GM12878 (cell line): Measurements from ENCODE around the gene RASGRP3. TPM values are rescaled to one million over a fixed set of nuclear protein-coding genes. Genes with fewer than 3 reads are reported as not detected.

Source experiments
- ATAC-seq: fragments of 200-7000 bp; cut with Tn5 transposase; 3 replicates; pipeline ENCODE4 v1.9.1; 2020; ENCODE audit warnings: mild to moderate bottlenecking, moderate library complexity
- BruUV-seq: library from RNA; stranded (reverse); fragments of 400-500 nt; replicated peaks from 2 replicates; lab custom pipeline; 2021; lab: Mats Ljungman, UMichigan
- CTCF ChIA-PET: fragments of 300-600 bp; sonication (Branson Sonifier 250); formaldehyde crosslinking; extraction: SDS; loops from one replicate; lab custom pipeline; 2021; ENCODE audit warnings: inconsistent platforms; lab: Yijun Ruan, JAX
- POLR2A ChIA-PET: fragments of 350-600 bp; formaldehyde crosslinking; extraction: SDS; loops from one replicate; lab custom pipeline; 2021; ENCODE audit warnings: inconsistent platforms; lab: Charles Lee
- RAD21 ChIA-PET: fragments of 300-600 bp; sonication (Branson Sonifier 250); formaldehyde crosslinking; loops from one replicate; lab custom pipeline; 2023; ENCODE audit warnings: antibody characterized with exemption; ENCODE audit not compliant: unreplicated experiment; lab: Charles Lee
- SMC1A ChIA-PET: fragments of 300-600 bp; sonication (Branson Sonifier 250); formaldehyde crosslinking; loops from one replicate; lab custom pipeline; 2023; ENCODE audit not compliant: unreplicated experiment, uncharacterized antibody; lab: Charles Lee
- DNase-seq: peaks from one replicate; pipeline ENCODE4 v3.0.0-alpha.2; 2011; ENCODE audit warnings: low read depth, low spot score
- FAIRE-seq: peaks from 3 replicates; lab custom pipeline; 2011; peaks lifted over from hg19 to GRCh38; lab: Jason Lieb, UNC
- H2AFZ ChIP-seq: 2 replicates; pipeline ENCODE4 v1.6.0; 2011; ENCODE audit warnings: low read depth, low read length, control low read depth; ENCODE audit not compliant: control insufficient read depth
- H3K27ac ChIP-seq: 2 replicates; pipeline ENCODE4 v1.5.1; 2011; ENCODE audit warnings: control low read depth; ENCODE audit not compliant: control insufficient read depth, insufficient read depth
- H3K27me3 ChIP-seq, 2 experiments: replicated peaks in 1 of 2; 2 replicates each; pipeline versions ENCODE4 v1.6.0 to v1.6.1; 2011; ENCODE audit warnings: low read length in 1 of 2; ENCODE audit not compliant: control insufficient read depth in 2 of 2, insufficient read depth in 2 of 2
- H3K36me3 ChIP-seq, 2 experiments: 2 replicates each; pipeline ENCODE4 v1.5.1; 2011; ENCODE audit warnings: low read length in 1 of 2; ENCODE audit not compliant: control insufficient read depth in 2 of 2, insufficient read depth in 2 of 2
- H3K4me1 ChIP-seq: 2 replicates; pipeline ENCODE4 v1.6.1; 2011; ENCODE audit warnings: mild to moderate bottlenecking, low read length, moderate library complexity, mixed read lengths; ENCODE audit not compliant: control insufficient read depth, insufficient read depth
- H3K4me2 ChIP-seq: 2 replicates; pipeline ENCODE4 v1.6.0; 2011; ENCODE audit warnings: control low read depth; ENCODE audit not compliant: control insufficient read depth, insufficient read depth
- H3K4me3 ChIP-seq: fragments of 200-600 bp; sonication (generic); 2 replicates; pipeline ENCODE4 v1.5.1; 2016
- H3K79me2 ChIP-seq: 2 replicates; pipeline ENCODE4 v1.6.0; 2011; ENCODE audit warnings: low read length; ENCODE audit not compliant: control insufficient read depth, insufficient read depth
- H3K9ac ChIP-seq: 2 replicates; pipeline ENCODE4 v1.8.0; 2011; ENCODE audit warnings: low read length, control low read depth, mixed read lengths; ENCODE audit not compliant: control insufficient read depth, insufficient read depth
- H3K9me3 ChIP-seq: replicated peaks from 3 replicates; pipeline ENCODE4 v1.5.1; 2011; ENCODE audit warnings: mild to moderate bottlenecking, low read length; ENCODE audit not compliant: control insufficient read depth, insufficient read depth
- H4K20me1 ChIP-seq: 2 replicates; pipeline ENCODE4 v1.6.0; 2011; ENCODE audit not compliant: control insufficient read depth, insufficient read depth
- ATF7 ChIP-seq: fragments of 450-650 bp; IDR thresholded peaks from 2 replicates; pipeline ENCODE4 v1.6.1; 2016; ENCODE audit warnings: low read depth, mild to moderate bottlenecking
- BCLAF1 ChIP-seq: fragments of 450-650 bp; IDR thresholded peaks from 2 replicates; pipeline ENCODE4 v1.6.1; 2017; ENCODE audit warnings: antibody characterized with exemption, mild to moderate bottlenecking, moderate library complexity
- CEBPZ ChIP-seq: fragments of 150-350 bp; IDR thresholded peaks from 2 replicates; pipeline ENCODE4 v1.6.1; 2016; ENCODE audit warnings: low read depth, low read length
- CREB1 ChIP-seq: IDR thresholded peaks from 2 replicates; pipeline ENCODE4 v1.6.1; 2012; ENCODE audit warnings: low read depth, mild to moderate bottlenecking, inconsistent platforms
- CREM ChIP-seq: IDR thresholded peaks from 2 replicates; pipeline ENCODE4 v1.6.1; 2014; ENCODE audit warnings: antibody characterized with exemption, low read depth
- DPF2 ChIP-seq: fragments of 450-650 bp; IDR thresholded peaks from 2 replicates; pipeline ENCODE4 v1.6.1; 2017; ENCODE audit warnings: mild to moderate bottlenecking
- JUND ChIP-seq: IDR thresholded peaks from 2 replicates; pipeline ENCODE4 v1.6.1; 2012; ENCODE audit warnings: low read depth, mild to moderate bottlenecking, low read length, improper control_type of control experiment, moderate library complexity
- NFXL1 ChIP-seq: fragments of 450-650 bp; IDR thresholded peaks from 2 replicates; pipeline ENCODE4 v1.6.1; 2017; ENCODE audit warnings: antibody characterized with exemption, mild to moderate bottlenecking, borderline replicate concordance
- POLR2A ChIP-seq: IDR thresholded peaks from 2 replicates; pipeline ENCODE4 v1.6.1; 2011; ENCODE audit warnings: low read depth, mild to moderate bottlenecking, low read length
- RAD21 ChIP-seq: IDR thresholded peaks from 2 replicates; pipeline ENCODE4 v1.6.1; 2011; ENCODE audit warnings: mild to moderate bottlenecking, low read depth, low read length, moderate library complexity; ENCODE audit not compliant: insufficient read depth
- SREBF2 ChIP-seq: IDR thresholded peaks from 2 replicates; pipeline ENCODE4 v1.6.1; 2012; ENCODE audit warnings: mild to moderate bottlenecking, low read length
- TCF12 ChIP-seq: IDR thresholded peaks from 2 replicates; pipeline ENCODE4 v1.6.1; 2011; ENCODE audit warnings: low read depth, mild to moderate bottlenecking, low read length
- USF1 ChIP-seq: IDR thresholded peaks from 2 replicates; pipeline ENCODE4 v1.6.1; 2011; ENCODE audit warnings: borderline replicate concordance, low read depth, mild to moderate bottlenecking, moderate library complexity, mixed read lengths, low read length; ENCODE audit not compliant: insufficient read depth; ENCODE audit errors: extremely low read length
- YY1 ChIP-seq: IDR thresholded peaks from 2 replicates; pipeline ENCODE4 v1.6.1; 2011; ENCODE audit warnings: low read depth, mild to moderate bottlenecking, low read length
- ZBTB4 ChIP-seq: fragments of 450-650 bp; formaldehyde crosslinking; IDR thresholded peaks from 2 replicates; pipeline ENCODE4 v1.4.0; 2022; ENCODE audit warnings: mild to moderate bottlenecking, moderate library complexity
- WGBS: methylation state at CpG from one replicate; pipeline ENCODE4 v1.1.6; 2016; ENCODE audit warnings: low lambda C conversion rate; ENCODE audit not compliant: insufficient replicate concordance, insufficient coverage; ENCODE audit errors: missing lambda C conversion rate; 5-methylcytosine and 5-hydroxymethylcytosine counted together
- in situ Hi-C: fragments of 300-500 bp; cut with MboI; formaldehyde crosslinking; loops from 9 replicates; pipeline ENCODE4 v1.14.3; 2018; ENCODE audit warnings: mixed read lengths
- intact Hi-C: fragments of 100-400 bp; cut with micrococcal nuclease; formaldehyde crosslinking; loops from one replicate; pipeline ENCODE4 v1.14.2; 2022; ENCODE audit not compliant: unreplicated experiment
- polyA plus RNA-seq, 11 experiments: library from polyadenylated mRNA; depleted of rRNA in 4 of 11; unstranded in 6 of 11; stranded (reverse) in 5 of 11; fragments of >200 nt; fragmentation: Nextera tagmentation in 4 of 11; fragmentation: Illumina TruSeq in 1 of 11; extraction: Ambion mirVana in 4 of 11; extraction: Trizol in 1 of 11; gene quantifications; 1 replicate in 1 of 11; 2 replicates in 10 of 11; pipeline versions ENCODE4 v1.2.1 to v1.2.3, GENCODE V29; 2011 to 2016; ENCODE audit warnings: inconsistent platforms in 2 of 11, missing spikeins in 2 of 11, low read depth in 1 of 11
- total RNA-seq, 4 experiments: library from RNA; depleted of rRNA in 3 of 4; stranded (reverse); fragments of >200 nt in 3 of 4; fragmentation: Illumina TruSeq in 1 of 4; extraction: Trizol in 1 of 4; gene quantifications; 2 replicates each; pipeline versions ENCODE4 v1.2.1 to v1.2.3, GENCODE V29; 2013 to 2021

Gene RASGRP3
- total and polyA plus RNA-seq, 10 of the 15 experiments (the other 5 are each of a cell fraction or from before 2014, with no cell fraction given): 31.6 to 106 (median 64.7) TPM

- TF ChIP-seq ZBTB4 (CRISPR knock-in tag) (no peak), SREBF2 (no peak), CREB1 (no peak), USF1 (no peak)
Measured at GRCh38 chr2:33430077-33430476, 46.4 kb upstream of the RASGRP3 start (continued).

GRCh38 chr2:33430856-33431255 is 45.6 kb upstream of the RASGRP3 start:
- Histone ChIP-seq H3K27me3 (no peaks in the 10 kb centered on the region), H3K4me2 (no peak overlapping the region), H3K4me3 (no peak overlapping the region), H3K36me3 (no peaks in the 10 kb centered on the region), H3K79me2 (no peaks in the 10 kb centered on the region), H3K9ac (no peak overlapping the region), H3K9me3 (no peaks in the 10 kb centered on the region), H3K4me1 (no peaks in the 10 kb centered on the region), H2AFZ (no peak overlapping the region), H4K20me1 (no peaks in the 10 kb centered on the region), H3K27ac (no peak overlapping the region)
- intact Hi-C loops: no loop called here
- ChIA-PET RAD21 (no interaction called here), SMC1A (interaction anchor here (1.1 to 1.2 kb wide), 2 partner anchors 10 to 56 kb away, joined by 3 read pairs; no protein-coding TSS in a partner anchor), POLR2A (no interaction called here), CTCF (interaction anchor here (0.8 kb wide), 1 partner anchor 11 kb away, joined by 3 read pairs; no protein-coding TSS in a partner anchor)
- no peak for FAIRE-seq
- ATAC-seq: no peak
- BruUV-seq: no TSS peak
- in situ Hi-C loops: no loop called here
- WGBS: 96% methylated on average over 1 of the region's 1 CpG
- no peak for DNase-seq
- TF ChIP-seq CEBPZ (no peak), BCLAF1 (no peak), ATF7 (no peak), YY1 (no peak), DPF2 (no peak), CREM (no peak), RAD21 (no peak), NFXL1 (no peak), TCF12 (no peak), JUND (no peak), POLR2A (no peak)
